SK-N-SH treated with all-trans-retinoic acid at 6 μM for 48 hours (cell line): ENCODE results near the gene WARS2.

Experiments
- ATAC-seq: fragments of 200-7000 bp; cut with Tn5 transposase; 3 replicates; pipeline ENCODE4 v1.9.1; 2020; ENCODE audit warnings: mild to moderate bottlenecking, moderate library complexity
- ARNTL ChIP-seq: fragments of 450-650 bp; formaldehyde crosslinking; IDR thresholded peaks from 2 replicates; pipeline ENCODE4 v1.5.0; 2020; ENCODE audit warnings: low read depth, mild to moderate bottlenecking, moderate library complexity, borderline replicate concordance
- CREB5 ChIP-seq: fragments of 250-450 bp; sonication (Bioruptor Pico); IDR thresholded peaks from 2 replicates; pipeline ENCODE4 v1.5.1; 2020; ENCODE audit warnings: low read depth, mild to moderate bottlenecking, moderate library complexity
- CSDC2 ChIP-seq: fragments of 250-450 bp; sonication (Bioruptor Pico); IDR thresholded peaks from 2 replicates; pipeline ENCODE4 v1.5.0; 2020; ENCODE audit warnings: mild to moderate bottlenecking, moderate library complexity
- CSRNP3 ChIP-seq: fragments of 250-450 bp; sonication (Bioruptor Pico); IDR thresholded peaks from 2 replicates; pipeline ENCODE4 v1.5.1; 2021; ENCODE audit warnings: mild to moderate bottlenecking, moderate library complexity
- ESRRG ChIP-seq: fragments of 250-450 bp; sonication (Bioruptor Pico); IDR thresholded peaks from 2 replicates; pipeline ENCODE4 v1.6.1; 2021; ENCODE audit warnings: mild to moderate bottlenecking
- OSR1 ChIP-seq: fragments of 250-450 bp; sonication (Bioruptor Pico); IDR thresholded peaks from 2 replicates; pipeline ENCODE4 v1.8.0; 2022; ENCODE audit warnings: moderate library complexity, mild to moderate bottlenecking, inconsistent platforms
- POU6F1 ChIP-seq: fragments of 250-450 bp; sonication (Bioruptor Pico); IDR thresholded peaks from 2 replicates; pipeline ENCODE4 v1.8.0; 2021; ENCODE audit warnings: low read depth, mild to moderate bottlenecking, moderate library complexity, borderline replicate concordance
- PPARA ChIP-seq: fragments of 250-450 bp; sonication (Bioruptor Pico); IDR thresholded peaks from 2 replicates; pipeline ENCODE4 v1.5.0; 2020; ENCODE audit warnings: mild to moderate bottlenecking, borderline replicate concordance
- RARB ChIP-seq: fragments of 250-450 bp; sonication (Bioruptor Pico); IDR thresholded peaks from 2 replicates; pipeline ENCODE4 v1.8.0; 2021; ENCODE audit warnings: mild to moderate bottlenecking, moderate library complexity
- SNAI2 ChIP-seq: fragments of 250-450 bp; sonication (Bioruptor Pico); IDR thresholded peaks from 2 replicates; pipeline ENCODE4 v1.5.0; 2020; ENCODE audit warnings: mild to moderate bottlenecking, moderate library complexity
- TCF4 ChIP-seq: fragments of 250-450 bp; sonication (Bioruptor Pico); IDR thresholded peaks from 2 replicates; pipeline ENCODE4 v1.8.0; 2021; ENCODE audit warnings: mild to moderate bottlenecking, moderate library complexity, borderline replicate concordance
- TSHZ2 ChIP-seq: fragments of 250-450 bp; sonication (Bioruptor Pico); IDR thresholded peaks from 2 replicates; pipeline ENCODE4 v1.5.0; 2020; ENCODE audit warnings: mild to moderate bottlenecking, moderate library complexity
- ZC3H10 ChIP-seq: fragments of 250-450 bp; sonication (Bioruptor Pico); IDR thresholded peaks from 2 replicates; pipeline ENCODE4 v1.5.1; 2021; ENCODE audit warnings: mild to moderate bottlenecking, moderate library complexity
- ZFP3 ChIP-seq: fragments of 250-450 bp; sonication (Bioruptor Pico); IDR thresholded peaks from 2 replicates; pipeline ENCODE4 v1.5.0; 2020; ENCODE audit warnings: mild to moderate bottlenecking, moderate library complexity
- ZNF565 ChIP-seq: fragments of 450-650 bp; formaldehyde crosslinking; conservative IDR thresholded peaks from 2 replicates; pipeline ENCODE4 v1.5.0; 2020; ENCODE audit warnings: low read depth, mild to moderate bottlenecking, moderate library complexity
- ZNF8 ChIP-seq: fragments of 450-650 bp; formaldehyde crosslinking; IDR thresholded peaks from 2 replicates; pipeline ENCODE4 v1.5.0; 2020; ENCODE audit warnings: mild to moderate bottlenecking, moderate library complexity

Gene WARS2

GRCh38 chr1:119052267-119052666 lies 88.2 kb downstream of the WARS2 start:
- no peak for ATAC-seq
- TF ChIP-seq SNAI2 (CRISPR knock-in tag) (no peak), ZNF8 (CRISPR knock-in tag) (no peak), POU6F1 (CRISPR knock-in tag) (no peak), TSHZ2 (no peak)
- TF ChIP-seq, all 23 proteins: peak for 0

GRCh38 chr1:119048624-119049404 lies 91.6 kb downstream of the WARS2 start:
- TF ChIP-seq ESRRG (CRISPR knock-in tag) = no peak
- no peak for TF ChIP-seq OSR1 (CRISPR knock-in tag)
- no peak for TF ChIP-seq ZNF565 (CRISPR knock-in tag)
- TF ChIP-seq CREB5 (CRISPR knock-in tag) = no peak
- TF ChIP-seq ZFP3 = no peak
- TF ChIP-seq, all 23 proteins: peak for 0
- ATAC-seq = no peak

- no peak for TF ChIP-seq CSDC2 (CRISPR knock-in tag)
- ATAC-seq = no peak
These were observed 93.5 kb downstream of the WARS2 start for GRCh38 chr1:119046785-119047438.

GRCh38 chr1:119046429-119046784 lies 94.0 kb downstream of the WARS2 start:
- ATAC-seq = no peak

More at GRCh38 chr1:119046429-119046784, 94.0 kb downstream of the WARS2 start:
- TF ChIP-seq ZNF8 (CRISPR knock-in tag) (no peak), ARNTL (CRISPR knock-in tag) (no peak), ZC3H10 (no peak), RARB (CRISPR knock-in tag) (no peak), ZFP3 (no peak), TCF4 (CRISPR knock-in tag) (no peak), PPARA (CRISPR knock-in tag) (no peak), CSRNP3 (CRISPR knock-in tag) (no peak), TSHZ2 (no peak)
